Measurements from ENCODE around the gene KRTAP16-1.
"Not testable (repeated sequence)": the region's sequence is repeated elsewhere in the genome, so short reads cannot be mapped to it uniquely, and the experiment has no call there.

The KRTAP16-1 gene

GRCh38 chr17:41301204-41301790 is 7.8 kb downstream of the KRTAP16-1 start:
- DNase-seq = no peak

GRCh38 chr17:41298458-41299135 is 10.5 kb downstream of the KRTAP16-1 start:
- no peak for DNase-seq

- DNase-seq = no peak
Observed at GRCh38 chr17:41296846-41297245, 12.3 kb downstream of the KRTAP16-1 start.

GRCh38 chr17:41294016-41294415 is 15.1 kb downstream of the KRTAP16-1 start:
- DNase-seq = no peak

GRCh38 chr17:41287050-41287449 is 22.1 kb downstream of the KRTAP16-1 start:
- no peak for DNase-seq

GRCh38 chr17:41284546-41284945 is 24.6 kb downstream of the KRTAP16-1 start:
- no peak for DNase-seq

- DNase-seq = no peak
Observed at GRCh38 chr17:41284043-41284442, 25.1 kb downstream of the KRTAP16-1 start.

- no peak for DNase-seq
Observed at GRCh38 chr17:41278176-41278955, 30.7 kb downstream of the KRTAP16-1 start.

- DNase-seq = not testable (repeated sequence)
Observed at GRCh38 chr17:41275648-41276190, 33.4 kb downstream of the KRTAP16-1 start, which contains the start of gene KRTAP9-7. TSS of gene KRTAP9-7 (plus strand) at chr17:41275698. CDS start at chr17:41275698, 0 bp downstream.

- DNase-seq = no peak
Observed at GRCh38 chr17:41271858-41272257, 37.3 kb downstream of the KRTAP16-1 start.

- not testable (repeated sequence) for DNase-seq
Observed at GRCh38 chr17:41271323-41271722, 37.8 kb downstream of the KRTAP16-1 start.

GRCh38 chr17:41267711-41268110 is 41.4 kb downstream of the KRTAP16-1 start:
- DNase-seq = no peak

- no peak for DNase-seq
Observed at GRCh38 chr17:41265078-41265477, 44.0 kb downstream of the KRTAP16-1 start, which contains the start of gene KRTAP9-6. TSS of gene KRTAP9-6 (plus strand) at chr17:41265378. CDS start at chr17:41265378, 0 bp downstream.

GRCh38 chr17:41264599-41264998 is 44.5 kb downstream of the KRTAP16-1 start:
- DNase-seq = no peak

GRCh38 chr17:41263212-41263611 is 45.9 kb downstream of the KRTAP16-1 start:
- DNase-seq = no peak

- DNase-seq = no peak
Observed at GRCh38 chr17:41258406-41258805, 50.7 kb downstream of the KRTAP16-1 start.
